GM18520 (cell line): ENCODE results near the gene TMEM59.
"Not testable (repeated sequence)": the region's sequence is repeated elsewhere in the genome, so short reads cannot be mapped to it uniquely, and the experiment has no call there.

ENCODE experiments used
- ATAC-seq: cut with Tn5 transposase; IDR thresholded peaks from one replicate; pipeline ENCODE4 v1.9.1; 2021; ENCODE audit not compliant: unreplicated experiment

Gene TMEM59

GRCh38 chr1:54052934-54053744 is at the start of gene TMEM59, which contains the start of gene TCEANC2:
TSS of gene TMEM59 (minus strand) at chr1:54053204. CDS start at chr1:54053188, 16 bp downstream.
TSS of gene TCEANC2 (plus strand) at chr1:54053608. CDS start at chr1:54054423, 815 bp downstream.
- ATAC-seq = peak; percentile 93

- no peak for ATAC-seq
Measured at GRCh38 chr1:54100500-54100899, 47.5 kb upstream of the TMEM59 start.

GRCh38 chr1:54099061-54099610 is 46.1 kb upstream of the TMEM59 start:
- no peak for ATAC-seq

GRCh38 chr1:54096877-54097240 is 43.9 kb upstream of the TMEM59 start:
- no peak for ATAC-seq

GRCh38 chr1:54096227-54096876 is 43.3 kb upstream of the TMEM59 start:
- ATAC-seq = no peak

GRCh38 chr1:54095546-54096226 is 42.7 kb upstream of the TMEM59 start:
- no peak for ATAC-seq

- not testable (repeated sequence) for ATAC-seq
Measured at GRCh38 chr1:54094730-54095105, 41.7 kb upstream of the TMEM59 start.

GRCh38 chr1:54094001-54094729 is 41.2 kb upstream of the TMEM59 start:
- no peak for ATAC-seq

GRCh38 chr1:54091666-54092065 is 38.7 kb upstream of the TMEM59 start:
- no peak for ATAC-seq

- ATAC-seq = no peak
Measured at GRCh38 chr1:54088385-54088784, 35.4 kb upstream of the TMEM59 start.

- ATAC-seq = no peak
Measured at GRCh38 chr1:54086754-54087153, 33.8 kb upstream of the TMEM59 start.

GRCh38 chr1:54084794-54085193 is 31.8 kb upstream of the TMEM59 start:
- ATAC-seq = no peak

GRCh38 chr1:54081306-54082270 is 28.6 kb upstream of the TMEM59 start:
- peak; percentile 58 for ATAC-seq

GRCh38 chr1:54080598-54081049 is 27.6 kb upstream of the TMEM59 start:
- ATAC-seq = no peak

GRCh38 chr1:54077359-54077758 is 24.4 kb upstream of the TMEM59 start:
- ATAC-seq = no peak

GRCh38 chr1:54070171-54070837 is 17.3 kb upstream of the TMEM59 start:
- ATAC-seq = no peak

GRCh38 chr1:54069791-54070170 is 16.8 kb upstream of the TMEM59 start:
- no peak for ATAC-seq

- ATAC-seq = no peak
Measured at GRCh38 chr1:54064299-54064698, 11.3 kb upstream of the TMEM59 start.

- ATAC-seq = no peak
Measured at GRCh38 chr1:54054438-54054749, 1.4 kb upstream of the TMEM59 start.
